Osteocyte (in vitro differentiated cells): ENCODE measurements around the gene EPG5. TPM values are rescaled to one million over a fixed set of nuclear protein-coding genes. Genes with fewer than 3 reads are reported as not detected.

ENCODE experiments used
- DNase-seq: peaks from one replicate; pipeline ENCODE4 v3.0.0; 2021; ENCODE audit warnings: mixed read lengths; ENCODE audit not compliant: unreplicated experiment; ENCODE audit errors: extremely low spot score
- H3K27ac Mint-ChIP-seq: one replicate; pipeline ENCODE4 v1.8.0; 2021; ENCODE audit warnings: mild to moderate bottlenecking, mixed read lengths; ENCODE audit not compliant: unreplicated experiment
- H3K27me3 Mint-ChIP-seq: one replicate; pipeline ENCODE4 v1.8.0; 2021; ENCODE audit warnings: mixed read lengths; ENCODE audit not compliant: unreplicated experiment
- H3K36me3 Mint-ChIP-seq: one replicate; pipeline ENCODE4 v1.8.0; 2021; ENCODE audit warnings: mixed read lengths; ENCODE audit not compliant: unreplicated experiment
- H3K4me1 Mint-ChIP-seq: one replicate; pipeline ENCODE4 v1.8.0; 2021; ENCODE audit warnings: mixed read lengths; ENCODE audit not compliant: unreplicated experiment
- H3K4me3 Mint-ChIP-seq: one replicate; pipeline ENCODE4 v1.8.0; 2021; ENCODE audit warnings: mild to moderate bottlenecking, moderate library complexity, mixed read lengths; ENCODE audit not compliant: unreplicated experiment
- H3K9me3 Mint-ChIP-seq: one replicate; pipeline ENCODE4 v1.8.0; 2021; ENCODE audit warnings: mixed read lengths; ENCODE audit not compliant: unreplicated experiment
- total RNA-seq: library from RNA; stranded (reverse); gene quantifications from 2 replicates; pipeline ENCODE4 v1.2.1, GENCODE V29; 2021
- TF ChIP-seq, protein P1 (sequence below): fragments of 200-600 bp; sonication (generic); IDR thresholded peaks from 2 replicates; pipeline ENCODE4 v1.5.0; 2021; ENCODE audit warnings: antibody characterized with exemption, mild to moderate bottlenecking, moderate library complexity

The EPG5 gene
- total RNA-seq, 1 donor from 2014 or later: 30.9 TPM

- no peak for DNase-seq
- Mint-ChIP-seq H3K4me3 (no peak overlapping the region), H3K27ac (no peak overlapping the region), H3K4me1 (peaks cover 3% of the 10 kb centered on the region), H3K27me3 (no peaks in the 10 kb centered on the region), H3K9me3 (no peaks in the 10 kb centered on the region), H3K36me3 (peaks cover 52% of the 10 kb centered on the region)
- TF ChIP-seq, protein P1, sequence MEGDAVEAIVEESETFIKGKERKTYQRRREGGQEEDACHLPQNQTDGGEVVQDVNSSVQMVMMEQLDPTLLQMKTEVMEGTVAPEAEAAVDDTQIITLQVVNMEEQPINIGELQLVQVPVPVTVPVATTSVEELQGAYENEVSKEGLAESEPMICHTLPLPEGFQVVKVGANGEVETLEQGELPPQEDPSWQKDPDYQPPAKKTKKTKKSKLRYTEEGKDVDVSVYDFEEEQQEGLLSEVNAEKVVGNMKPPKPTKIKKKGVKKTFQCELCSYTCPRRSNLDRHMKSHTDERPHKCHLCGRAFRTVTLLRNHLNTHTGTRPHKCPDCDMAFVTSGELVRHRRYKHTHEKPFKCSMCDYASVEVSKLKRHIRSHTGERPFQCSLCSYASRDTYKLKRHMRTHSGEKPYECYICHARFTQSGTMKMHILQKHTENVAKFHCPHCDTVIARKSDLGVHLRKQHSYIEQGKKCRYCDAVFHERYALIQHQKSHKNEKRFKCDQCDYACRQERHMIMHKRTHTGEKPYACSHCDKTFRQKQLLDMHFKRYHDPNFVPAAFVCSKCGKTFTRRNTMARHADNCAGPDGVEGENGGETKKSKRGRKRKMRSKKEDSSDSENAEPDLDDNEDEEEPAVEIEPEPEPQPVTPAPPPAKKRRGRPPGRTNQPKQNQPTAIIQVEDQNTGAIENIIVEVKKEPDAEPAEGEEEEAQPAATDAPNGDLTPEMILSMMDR: no peak
Observed at GRCh38 chr18:45938488-45938935, 28.6 kb downstream of the EPG5 start.

DNA sequence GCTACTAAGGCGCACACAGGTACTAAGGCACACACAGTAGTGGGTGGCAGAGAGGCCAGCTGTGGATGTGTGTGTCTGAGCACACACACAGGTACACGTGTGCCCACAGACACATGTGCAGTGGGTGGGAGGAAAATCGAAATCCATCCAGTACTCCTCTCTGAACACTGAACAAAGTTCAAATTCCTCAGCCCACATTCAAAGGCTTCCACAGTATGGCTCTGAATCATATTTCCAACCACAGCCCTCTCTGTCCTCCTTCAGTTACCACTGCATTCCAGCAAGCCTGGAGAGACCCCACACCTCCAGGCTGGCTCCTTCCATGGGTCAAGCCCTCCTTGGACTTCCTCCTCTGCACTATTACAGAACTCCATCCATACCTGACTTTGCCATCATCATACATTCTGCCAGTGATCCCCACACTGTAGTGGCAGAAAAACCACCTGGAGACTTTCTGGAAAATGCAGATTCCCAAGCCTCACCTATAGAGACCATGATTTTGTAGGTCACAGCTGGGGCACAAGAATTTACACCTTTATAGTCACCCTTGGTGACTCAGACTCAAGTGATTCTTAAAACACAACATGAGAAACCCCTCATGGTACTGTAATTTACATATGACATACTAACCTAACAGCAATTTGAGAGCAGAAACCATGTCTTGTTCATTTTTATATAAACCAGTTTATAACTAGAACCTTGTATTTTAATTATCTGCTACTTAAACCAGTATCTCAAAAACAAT lies 31.4 kb downstream of the EPG5 start:
- Mint-ChIP-seq H3K27me3 (no peaks in the 10 kb centered on the region), H3K9me3 (no peaks in the 10 kb centered on the region), H3K36me3 (peaks cover 41% of the 10 kb centered on the region), H3K27ac (no peak overlapping the region), H3K4me1 (peaks cover 3% of the 10 kb centered on the region), H3K4me3 (no peak overlapping the region)
- TF ChIP-seq, protein P1: no peak
- DNase-seq: no peak

- TF ChIP-seq, protein P1: no peak
Observed at GRCh38 chr18:45932708-45933107, 34.4 kb downstream of the EPG5 start.

GRCh38 chr18:45930963-45931362 lies 36.2 kb downstream of the EPG5 start:
- Mint-ChIP-seq H3K27ac (no peak overlapping the region), H3K36me3 (peaks cover 45% of the 10 kb centered on the region), H3K4me3 (no peak overlapping the region), H3K4me1 (peaks cover 3% of the 10 kb centered on the region), H3K9me3 (no peaks in the 10 kb centered on the region), H3K27me3 (no peaks in the 10 kb centered on the region)
- DNase-seq: no peak
- TF ChIP-seq, protein P1: no peak

More at GRCh38 chr18:45932708-45933107, 34.4 kb downstream of the EPG5 start:
- H3K9me3 Mint-ChIP-seq: no peaks in the 10 kb centered on the region
- H3K36me3 Mint-ChIP-seq: peaks cover 41% of the 10 kb centered on the region
- peak overlapping the region; percentile 6 for H3K27ac Mint-ChIP-seq
- no peak overlapping the region for H3K4me3 Mint-ChIP-seq
- H3K4me1 Mint-ChIP-seq: peaks cover 3% of the 10 kb centered on the region
- no peak for DNase-seq
- H3K27me3 Mint-ChIP-seq: no peaks in the 10 kb centered on the region

DNA sequence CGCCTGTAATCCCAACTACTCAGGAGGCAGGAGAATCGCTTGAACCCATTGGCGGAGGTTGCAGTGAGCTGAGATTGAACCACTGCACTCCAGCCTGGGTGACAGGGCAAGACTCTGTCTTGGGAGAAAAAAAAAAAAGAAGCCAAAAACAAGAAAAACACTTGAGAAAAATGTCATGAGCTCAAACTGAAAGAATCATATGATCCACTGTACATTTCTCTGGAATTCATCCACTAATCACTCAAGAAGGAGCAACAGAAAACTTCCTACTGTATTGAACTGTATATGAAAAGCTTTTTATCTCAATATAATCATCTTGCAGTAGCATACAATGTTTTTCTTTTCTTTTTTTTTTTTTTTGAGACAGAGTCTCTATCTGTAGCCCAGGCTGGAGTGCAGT lies 40.4 kb downstream of the EPG5 start:
- no peaks in the 10 kb centered on the region for H3K9me3 Mint-ChIP-seq
- no peak for DNase-seq
- H3K4me3 Mint-ChIP-seq: no peak overlapping the region
- no peak overlapping the region for H3K27ac Mint-ChIP-seq
- TF ChIP-seq, protein P1: no peak
- H3K4me1 Mint-ChIP-seq: no peaks in the 10 kb centered on the region
- peaks cover 50% of the 10 kb centered on the region for H3K36me3 Mint-ChIP-seq
- no peaks in the 10 kb centered on the region for H3K27me3 Mint-ChIP-seq
